Erythroblast (primary cell): ENCODE data around the gene CDX2.

Experiments used
- GATA1 ChIP-seq: IDR thresholded peaks from 2 replicates; pipeline ENCODE4 v1.6.1; 2011; ENCODE audit warnings: low read depth, mild to moderate bottlenecking, control low read depth, low read length, moderate library complexity
- POLR2A ChIP-seq: IDR thresholded peaks from 2 replicates; pipeline ENCODE4 v1.6.1; 2011; ENCODE audit warnings: mild to moderate bottlenecking, low read length

DNA sequence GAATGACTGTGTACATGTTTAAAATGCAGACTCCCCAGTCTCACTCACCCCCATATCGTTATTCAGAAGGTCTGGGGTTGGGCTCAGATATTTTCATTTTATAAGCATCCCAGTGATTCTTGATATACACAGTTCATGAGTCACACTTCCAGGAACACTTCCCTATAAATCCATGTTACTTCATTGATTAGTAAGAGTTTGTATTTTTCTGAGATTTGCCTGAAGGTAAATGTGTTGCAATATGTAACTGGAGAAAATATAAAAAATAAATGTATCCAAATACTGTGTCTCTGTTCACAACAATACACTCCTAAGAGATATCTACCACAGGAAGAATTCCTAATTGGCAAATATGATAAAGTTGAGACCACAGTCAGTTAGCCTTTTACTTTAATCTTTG, 56.0 kb downstream of the CDX2 start:
- TF ChIP-seq POLR2A (no peak), GATA1 (no peak)
